K562 (cell line): ENCODE results near the gene EVC. TPM values are rescaled to one million over a fixed set of nuclear protein-coding genes. Genes with fewer than 3 reads are reported as not detected.

ENCODE experiments used
- ATAC-seq: fragments of 200-7000 bp; cut with Tn5 transposase; 3 replicates; pipeline ENCODE4 v1.9.1; 2020; ENCODE audit warnings: moderate library complexity
- BruUV-seq: library from RNA; stranded (reverse); fragments of 400-500 nt; replicated peaks from 2 replicates; lab custom pipeline; 2021; lab: Mats Ljungman, UMichigan
- CTCF ChIA-PET: fragments of 300-600 bp; formaldehyde crosslinking; extraction: SDS; loops from one replicate; lab custom pipeline; 2021; ENCODE audit warnings: low intra/inter-chr PET ratio; lab: Yijun Ruan, JAX
- POLR2A ChIA-PET: fragments of 300-600, 350-650 bp; sonication (Branson Sonifier 250); formaldehyde crosslinking; extraction: SDS; loops from one replicate; lab custom pipeline; 2021; ENCODE audit warnings: antibody characterized with exemption, inconsistent platforms; lab: Yijun Ruan, JAX
- DNase-seq, 4 experiments: peaks; one replicate each; pipeline versions ENCODE4 v3.0.0 to v3.0.0-alpha.2; 2011 to 2018; ENCODE audit warnings: low spot score in 3 of 4, mixed read lengths in 3 of 4; ENCODE audit errors: extremely low read depth in 1 of 4
- FAIRE-seq: peaks from 2 replicates; lab custom pipeline; 2011; peaks lifted over from hg19 to GRCh38; lab: Jason Lieb, UNC
- H2AFZ ChIP-seq: 2 replicates; pipeline ENCODE4 v1.6.0; 2011; ENCODE audit warnings: low read depth, low read length, control low read depth, inconsistent platforms
- H3K27ac ChIP-seq: fragments of 200-600 bp; 3 replicates; pipeline ENCODE4 v1.8.0; 2011; ENCODE audit warnings: low read depth, mild to moderate bottlenecking, control low read depth, inconsistent platforms, low read length, moderate library complexity, mixed read lengths; ENCODE audit errors: extremely low read depth
- H3K27me3 ChIP-seq, 2 experiments: fragments of 300-600 bp in 1 of 2; 2 replicates in 1 of 2; 3 replicates in 1 of 2; pipeline versions ENCODE4 v1.6.0 to v1.8.0; 2011; ENCODE audit warnings: inconsistent platforms in 2 of 2, low read length in 2 of 2, mild to moderate bottlenecking in 1 of 2, mixed read lengths in 1 of 2, moderate library complexity in 1 of 2; ENCODE audit not compliant: control insufficient read depth in 2 of 2, insufficient read depth in 2 of 2
- H3K36me3 ChIP-seq: fragments of 300-600 bp; 3 replicates; pipeline ENCODE4 v1.8.0; 2011; ENCODE audit warnings: mild to moderate bottlenecking, low read length, inconsistent platforms; ENCODE audit not compliant: control insufficient read depth, insufficient read depth
- H3K4me1 ChIP-seq, 2 experiments: fragments of 200-600 bp in 1 of 2; replicated peaks in 1 of 2; 2 replicates in 1 of 2; 3 replicates in 1 of 2; pipeline versions ENCODE4 v1.5.1 to v1.8.0; 2011; ENCODE audit warnings: inconsistent platforms in 2 of 2, low read length in 2 of 2, mild to moderate bottlenecking in 1 of 2, mixed read lengths in 1 of 2, moderate library complexity in 1 of 2; ENCODE audit not compliant: control insufficient read depth in 2 of 2, insufficient read depth in 2 of 2
- H3K4me2 ChIP-seq: 2 replicates; pipeline ENCODE4 v1.6.1; 2011; ENCODE audit warnings: low read length, control low read depth, inconsistent platforms, mixed read lengths; ENCODE audit not compliant: insufficient read depth
- H3K4me3 ChIP-seq: fragments of 200-600 bp; sonication (generic), shearing (Covaris generic); 2 replicates; pipeline ENCODE4 v1.5.1; 2016; ENCODE audit warnings: control low read depth, inconsistent platforms
- H3K79me2 ChIP-seq: fragments of 200-600 bp; 3 replicates; pipeline ENCODE4 v1.8.0; 2011; ENCODE audit warnings: low read length, inconsistent platforms; ENCODE audit not compliant: control insufficient read depth, insufficient read depth
- H3K9ac ChIP-seq, 2 experiments: 2 replicates each; pipeline versions ENCODE4 v1.6.0 to v1.6.1; 2011; ENCODE audit warnings: low read depth in 2 of 2, low read length in 2 of 2, control low read depth in 1 of 2, inconsistent platforms in 1 of 2, mild to moderate bottlenecking in 1 of 2, mixed read lengths in 1 of 2; ENCODE audit not compliant: insufficient read depth in 1 of 2
- H3K9me1 ChIP-seq: one replicate; pipeline ENCODE4 v1.6.0; 2011; ENCODE audit warnings: inconsistent platforms, mild to moderate bottlenecking, low read length, moderate library complexity; ENCODE audit not compliant: control insufficient read depth, insufficient read depth
- H3K9me3 ChIP-seq: replicated peaks from 2 replicates; pipeline ENCODE4 v1.5.1; 2011; ENCODE audit warnings: low read depth, low read length, inconsistent platforms; ENCODE audit not compliant: control insufficient read depth, insufficient read depth
- H4K20me1 ChIP-seq: replicated peaks from 2 replicates; pipeline ENCODE4 v1.6.1; 2011; ENCODE audit warnings: low read length, inconsistent platforms, mixed read lengths; ENCODE audit not compliant: control insufficient read depth, insufficient read depth
- CCAR2 ChIP-seq: fragments of 200-400 bp; formaldehyde crosslinking; IDR thresholded peaks from 2 replicates; pipeline ENCODE4 v1.6.1; 2017; ENCODE audit warnings: mild to moderate bottlenecking, low read depth, low read length
- GATA2 ChIP-seq: sonication (generic); formaldehyde crosslinking; IDR thresholded peaks from 2 replicates; pipeline ENCODE4 v1.4.0; 2020; ENCODE audit warnings: mild to moderate bottlenecking, missing genetic modification reagents
- MCM3 ChIP-seq: fragments of 450-650 bp; IDR thresholded peaks from 2 replicates; pipeline ENCODE4 v1.6.1; 2016
- NR2C1 ChIP-seq, 2 experiments: fragments of 450-650 bp; IDR thresholded peaks; 2 replicates each; pipeline ENCODE4 v1.6.1; 2017; ENCODE audit warnings: mild to moderate bottlenecking in 2 of 2, antibody characterized with exemption in 1 of 2, inconsistent platforms in 1 of 2, missing compliant biosample characterization in 1 of 2, missing genetic modification characterization in 1 of 2
- USF2 ChIP-seq: sonication (generic); formaldehyde crosslinking; IDR thresholded peaks from 2 replicates; pipeline ENCODE4 v1.5.0; 2020; ENCODE audit warnings: missing genetic modification reagents
- ZBTB1 ChIP-seq: sonication (generic); formaldehyde crosslinking; IDR thresholded peaks from 2 replicates; pipeline ENCODE4 v1.8.1; 2023; ENCODE audit warnings: missing genetic modification reagents, low read depth, mild to moderate bottlenecking, borderline replicate concordance
- ZNF436 ChIP-seq: fragments of 250-450, 450-650 bp; sonication (Bioruptor Pico); formaldehyde crosslinking; IDR thresholded peaks from 2 replicates; pipeline ENCODE4 v1.7.0; 2020; ENCODE audit warnings: mild to moderate bottlenecking
- WGBS: fragments of 100-300 bp; shearing (Covaris generic); methylation state at CpG from one replicate; pipeline ENCODE4 v1.1.6; 2016; ENCODE audit warnings: low coverage, mixed read lengths; ENCODE audit not compliant: insufficient coverage; ENCODE audit errors: missing lambda C conversion rate; 5-methylcytosine and 5-hydroxymethylcytosine counted together
- in situ Hi-C: fragments of 300-500 bp; cut with MboI; formaldehyde crosslinking; loops from 4 replicates; pipeline ENCODE4 v1.15.0; 2018; ENCODE audit warnings: inconsistent platforms, mixed read lengths
- intact Hi-C: fragments of 100-400 bp; cut with micrococcal nuclease; formaldehyde crosslinking; loops from 2 replicates; pipeline ENCODE4 v1.14.2; 2022
- polyA plus RNA-seq, 8 experiments: library from polyadenylated mRNA; depleted of rRNA in 4 of 8; stranded (reverse) in 5 of 8; unstranded in 3 of 8; fragments of >200 nt; fragmentation: Nextera tagmentation in 2 of 8; fragmentation: Illumina TruSeq in 1 of 8; extraction: Ambion mirVana in 2 of 8; extraction: Trizol in 1 of 8; gene quantifications; 2 replicates each; pipeline versions ENCODE4 v1.2.1 to v1.2.3, GENCODE V29; 2011 to 2014; ENCODE audit warnings: inconsistent platforms in 1 of 8, missing spikeins in 1 of 8
- total RNA-seq, 7 experiments: library from RNA; depleted of rRNA in 6 of 7; stranded (reverse); fragments of >200 nt in 6 of 7; fragmentation: Illumina TruSeq in 2 of 7; extraction: Trizol in 2 of 7; gene quantifications; 2 replicates each; pipeline versions ENCODE4 v1.2.1 to v1.2.3, GENCODE V29; 2011 to 2021; ENCODE audit warnings: low replicate concordance in 1 of 7

Gene EVC
- total and polyA plus RNA-seq, 9 of the 15 experiments (the other 6 are each of a cell fraction or from before 2014, with no cell fraction given) = 0.03 to 3.2 (median 1.1) TPM

GRCh38 chr4:5776510-5776909 lies 65.5 kb downstream of the EVC start:
- no peaks in the 10 kb centered on the region for H3K79me2 ChIP-seq
- 12% methylated on average over 1 of the region's 1 CpG for WGBS
- no TSS peak for BruUV-seq
- H3K27me3 ChIP-seq = no peaks in the 10 kb centered on the region
- no peak overlapping the region for H3K27ac ChIP-seq
- H2AFZ ChIP-seq = no peak overlapping the region
- no peaks in the 10 kb centered on the region for H3K9me1 ChIP-seq
- intact Hi-C loops = no loop called here
- ChIA-PET POLR2A (interaction anchor here (0.6 kb wide), 1 partner anchor 17 kb away, joined by 3 read pairs; no protein-coding TSS in a partner anchor), CTCF (no interaction called here)
- no peaks in the 10 kb centered on the region for H3K9me3 ChIP-seq
- no peaks in the 10 kb centered on the region for H3K4me1 ChIP-seq
- H3K36me3 ChIP-seq = no peaks in the 10 kb centered on the region
- ATAC-seq = no peak
- in situ Hi-C loops = no loop called here
- H4K20me1 ChIP-seq = no peaks in the 10 kb centered on the region
- FAIRE-seq = no peak
- no peak overlapping the region for H3K9ac ChIP-seq
- H3K4me2 ChIP-seq = no peak overlapping the region
- no peak for DNase-seq
- H3K4me3 ChIP-seq = no peak overlapping the region
- no peak for TF ChIP-seq CCAR2

- H3K79me2 ChIP-seq = no peaks in the 10 kb centered on the region
- H3K27ac ChIP-seq = no peak overlapping the region
- H3K4me1 ChIP-seq = no peaks in the 10 kb centered on the region
- H4K20me1 ChIP-seq = no peaks in the 10 kb centered on the region
- BruUV-seq = no TSS peak
- intact Hi-C loops (no loop called here), in situ Hi-C loops (no loop called here)
- FAIRE-seq = no peak
- no peaks in the 10 kb centered on the region for H3K9me3 ChIP-seq
- no peak overlapping the region for H2AFZ ChIP-seq
- no peak for ATAC-seq
- ChIA-PET POLR2A (interaction anchor here (0.6 kb wide), 1 partner anchor 25 kb away, joined by 4 read pairs; no protein-coding TSS in a partner anchor), CTCF (no interaction called here)
- no peak overlapping the region for H3K4me3 ChIP-seq
- no peak for DNase-seq
- no peaks in the 10 kb centered on the region for H3K36me3 ChIP-seq
- no peaks in the 10 kb centered on the region; a peak in 1 of 5 replicates for H3K27me3 ChIP-seq
- no peak overlapping the region for H3K9ac ChIP-seq
- no peaks in the 10 kb centered on the region for H3K9me1 ChIP-seq
- H3K4me2 ChIP-seq = no peak overlapping the region
- 8% methylated on average over 9 of the region's 9 CpGs for WGBS
- TF ChIP-seq USF2 (CRISPR knock-in tag) (no peak), GATA2 (no peak), NR2C1 (IDR thresholded peaks at IDR 0.05) (no peak), NR2C1 (tag; IDR thresholded peaks at IDR 0.05) (no peak), ZNF436 (CRISPR knock-in tag) (no peak), ZBTB1 (no peak), MCM3 (no peak)
Measured at GRCh38 chr4:5780831-5781480, 70.0 kb downstream of the EVC start.
